GM12878 (cell line): ENCODE data around the gene DUSP22. TPM values are rescaled to one million over a fixed set of nuclear protein-coding genes. Genes with fewer than 3 reads are reported as not detected.

Experiments
- ATAC-seq: fragments of 200-7000 bp; cut with Tn5 transposase; 3 replicates; pipeline ENCODE4 v1.9.1; 2020; ENCODE audit warnings: mild to moderate bottlenecking, moderate library complexity
- BruUV-seq: library from RNA; stranded (reverse); fragments of 400-500 nt; replicated peaks from 2 replicates; lab custom pipeline; 2021; lab: Mats Ljungman, UMichigan
- CTCF ChIA-PET: fragments of 300-600 bp; sonication (Branson Sonifier 250); formaldehyde crosslinking; extraction: SDS; loops from one replicate; lab custom pipeline; 2021; ENCODE audit warnings: inconsistent platforms; lab: Yijun Ruan, JAX
- POLR2A ChIA-PET: fragments of 350-600 bp; formaldehyde crosslinking; extraction: SDS; loops from one replicate; lab custom pipeline; 2021; ENCODE audit warnings: inconsistent platforms; lab: Charles Lee
- RAD21 ChIA-PET: fragments of 300-600 bp; sonication (Branson Sonifier 250); formaldehyde crosslinking; loops from one replicate; lab custom pipeline; 2023; ENCODE audit warnings: antibody characterized with exemption; ENCODE audit not compliant: unreplicated experiment; lab: Charles Lee
- SMC1A ChIA-PET: fragments of 300-600 bp; sonication (Branson Sonifier 250); formaldehyde crosslinking; loops from one replicate; lab custom pipeline; 2023; ENCODE audit not compliant: unreplicated experiment, uncharacterized antibody; lab: Charles Lee
- DNase-seq: peaks from one replicate; pipeline ENCODE4 v3.0.0-alpha.2; 2011; ENCODE audit warnings: low read depth, low spot score
- FAIRE-seq: peaks from 3 replicates; lab custom pipeline; 2011; peaks lifted over from hg19 to GRCh38; lab: Jason Lieb, UNC
- H2AFZ ChIP-seq: 2 replicates; pipeline ENCODE4 v1.6.0; 2011; ENCODE audit warnings: low read depth, low read length, control low read depth; ENCODE audit not compliant: control insufficient read depth
- H3K27ac ChIP-seq: 2 replicates; pipeline ENCODE4 v1.5.1; 2011; ENCODE audit warnings: control low read depth; ENCODE audit not compliant: control insufficient read depth, insufficient read depth
- H3K27me3 ChIP-seq, 2 experiments: replicated peaks in 1 of 2; 2 replicates each; pipeline versions ENCODE4 v1.6.0 to v1.6.1; 2011; ENCODE audit warnings: low read length in 1 of 2; ENCODE audit not compliant: control insufficient read depth in 2 of 2, insufficient read depth in 2 of 2
- H3K36me3 ChIP-seq, 2 experiments: 2 replicates each; pipeline ENCODE4 v1.5.1; 2011; ENCODE audit warnings: low read length in 1 of 2; ENCODE audit not compliant: control insufficient read depth in 2 of 2, insufficient read depth in 2 of 2
- H3K4me1 ChIP-seq: 2 replicates; pipeline ENCODE4 v1.6.1; 2011; ENCODE audit warnings: mild to moderate bottlenecking, low read length, moderate library complexity, mixed read lengths; ENCODE audit not compliant: control insufficient read depth, insufficient read depth
- H3K4me2 ChIP-seq: 2 replicates; pipeline ENCODE4 v1.6.0; 2011; ENCODE audit warnings: control low read depth; ENCODE audit not compliant: control insufficient read depth, insufficient read depth
- H3K4me3 ChIP-seq: fragments of 200-600 bp; sonication (generic); 2 replicates; pipeline ENCODE4 v1.5.1; 2016
- H3K79me2 ChIP-seq: 2 replicates; pipeline ENCODE4 v1.6.0; 2011; ENCODE audit warnings: low read length; ENCODE audit not compliant: control insufficient read depth, insufficient read depth
- H3K9ac ChIP-seq: 2 replicates; pipeline ENCODE4 v1.8.0; 2011; ENCODE audit warnings: low read length, control low read depth, mixed read lengths; ENCODE audit not compliant: control insufficient read depth, insufficient read depth
- H3K9me3 ChIP-seq: replicated peaks from 3 replicates; pipeline ENCODE4 v1.5.1; 2011; ENCODE audit warnings: mild to moderate bottlenecking, low read length; ENCODE audit not compliant: control insufficient read depth, insufficient read depth
- H4K20me1 ChIP-seq: 2 replicates; pipeline ENCODE4 v1.6.0; 2011; ENCODE audit not compliant: control insufficient read depth, insufficient read depth
- NR2C2 ChIP-seq: IDR thresholded peaks from 2 replicates; pipeline ENCODE4 v1.6.1; 2011; ENCODE audit warnings: borderline replicate concordance, low read depth; ENCODE audit not compliant: control insufficient read depth, insufficient read length
- POU2F2 ChIP-seq: IDR thresholded peaks from 3 replicates; pipeline ENCODE4 v1.6.1; 2011; ENCODE audit warnings: low read depth, mild to moderate bottlenecking, low read length, borderline replicate concordance
- RAD21 ChIP-seq: IDR thresholded peaks from 2 replicates; pipeline ENCODE4 v1.6.1; 2011; ENCODE audit warnings: mild to moderate bottlenecking, low read depth, low read length, moderate library complexity; ENCODE audit not compliant: insufficient read depth
- RAD51 ChIP-seq: fragments of 450-650 bp; IDR thresholded peaks from 2 replicates; pipeline ENCODE4 v1.6.1; 2016; ENCODE audit warnings: moderate library complexity, mild to moderate bottlenecking, inconsistent platforms
- SPI1 ChIP-seq: IDR thresholded peaks from 2 replicates; pipeline ENCODE4 v1.6.1; 2011; ENCODE audit warnings: low read depth, mild to moderate bottlenecking, low read length, moderate library complexity, borderline replicate concordance; ENCODE audit not compliant: insufficient read depth
- ZNF384 ChIP-seq: IDR thresholded peaks from 2 replicates; pipeline ENCODE4 v1.6.1; 2012; ENCODE audit warnings: low read depth, mild to moderate bottlenecking, low read length, improper control_type of control experiment, borderline replicate concordance
- WGBS: methylation state at CpG from one replicate; pipeline ENCODE4 v1.1.6; 2016; ENCODE audit warnings: low lambda C conversion rate; ENCODE audit not compliant: insufficient replicate concordance, insufficient coverage; ENCODE audit errors: missing lambda C conversion rate; 5-methylcytosine and 5-hydroxymethylcytosine counted together
- in situ Hi-C: fragments of 300-500 bp; cut with MboI; formaldehyde crosslinking; loops from 9 replicates; pipeline ENCODE4 v1.14.3; 2018; ENCODE audit warnings: mixed read lengths
- intact Hi-C: fragments of 100-400 bp; cut with micrococcal nuclease; formaldehyde crosslinking; loops from one replicate; pipeline ENCODE4 v1.14.2; 2022; ENCODE audit not compliant: unreplicated experiment
- polyA plus RNA-seq, 11 experiments: library from polyadenylated mRNA; depleted of rRNA in 4 of 11; unstranded in 6 of 11; stranded (reverse) in 5 of 11; fragments of >200 nt; fragmentation: Nextera tagmentation in 4 of 11; fragmentation: Illumina TruSeq in 1 of 11; extraction: Ambion mirVana in 4 of 11; extraction: Trizol in 1 of 11; gene quantifications; 1 replicate in 1 of 11; 2 replicates in 10 of 11; pipeline versions ENCODE4 v1.2.1 to v1.2.3, GENCODE V29; 2011 to 2016; ENCODE audit warnings: inconsistent platforms in 2 of 11, missing spikeins in 2 of 11, low read depth in 1 of 11
- total RNA-seq, 4 experiments: library from RNA; depleted of rRNA in 3 of 4; stranded (reverse); fragments of >200 nt in 3 of 4; fragmentation: Illumina TruSeq in 1 of 4; extraction: Trizol in 1 of 4; gene quantifications; 2 replicates each; pipeline versions ENCODE4 v1.2.1 to v1.2.3, GENCODE V29; 2013 to 2021
- TF ChIP-seq, protein P1 (sequence below): fragments of 450-650 bp; formaldehyde crosslinking; IDR thresholded peaks from 2 replicates; pipeline ENCODE4 v1.4.0; 2020; ENCODE audit warnings: mild to moderate bottlenecking, moderate library complexity
- TF ChIP-seq, protein P2 (sequence below): IDR thresholded peaks from 2 replicates; pipeline ENCODE4 v1.6.1; 2012; ENCODE audit warnings: low read depth, low read length, improper control_type of control experiment
- TF ChIP-seq, protein P3 (sequence below): fragments of 450-650 bp; IDR thresholded peaks from 2 replicates; pipeline ENCODE4 v1.6.1; 2017; ENCODE audit warnings: mild to moderate bottlenecking
- TF ChIP-seq, protein P4 (sequence below): IDR thresholded peaks from 2 replicates; pipeline ENCODE4 v1.6.1; 2012; ENCODE audit warnings: low read length, inconsistent platforms

DUSP22 gene
- total and polyA plus RNA-seq, 10 of the 15 experiments (the other 5 are each of a cell fraction or from before 2014, with no cell fraction given), result 78.9 to 156 (median 107) TPM

DNA sequence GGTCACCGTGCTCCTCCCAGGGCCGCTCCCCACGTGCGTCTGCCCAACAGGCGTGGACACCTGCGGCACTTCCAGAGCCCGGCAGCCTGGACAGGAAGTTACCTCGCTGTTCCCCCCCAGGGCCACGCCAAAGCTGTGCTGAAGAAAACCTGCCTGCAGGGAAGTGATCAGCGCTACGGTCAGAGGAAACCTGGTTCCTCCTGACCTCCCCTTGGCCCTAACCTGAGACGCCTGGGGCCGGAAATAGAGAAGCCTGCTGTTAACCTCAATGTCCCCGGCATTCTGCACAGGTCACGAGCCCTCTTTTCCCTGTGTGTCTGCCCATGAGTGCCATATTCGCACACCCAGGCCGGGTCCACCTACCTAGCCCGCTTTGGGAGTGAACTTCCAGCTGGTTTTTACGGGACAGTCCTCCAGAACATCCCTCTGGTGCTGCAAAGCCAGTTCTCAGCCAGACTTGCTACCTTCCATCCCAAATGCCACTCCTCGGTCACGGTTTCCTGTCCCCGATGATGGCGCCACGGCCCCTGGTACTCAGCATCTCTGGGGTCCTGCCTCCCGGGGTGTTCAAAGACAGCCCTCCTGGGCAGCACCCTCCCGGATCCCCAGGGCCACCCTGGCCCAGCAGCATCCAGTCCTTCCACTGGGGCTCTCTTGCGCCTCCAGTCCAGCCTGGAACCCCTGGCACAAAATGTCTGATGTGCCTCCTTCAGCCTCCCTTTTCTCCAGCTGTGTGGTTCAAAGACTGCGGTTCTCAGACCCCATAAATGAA is 87.3 kb downstream of the DUSP22 start (continued):
- TF ChIP-seq, protein P1, sequence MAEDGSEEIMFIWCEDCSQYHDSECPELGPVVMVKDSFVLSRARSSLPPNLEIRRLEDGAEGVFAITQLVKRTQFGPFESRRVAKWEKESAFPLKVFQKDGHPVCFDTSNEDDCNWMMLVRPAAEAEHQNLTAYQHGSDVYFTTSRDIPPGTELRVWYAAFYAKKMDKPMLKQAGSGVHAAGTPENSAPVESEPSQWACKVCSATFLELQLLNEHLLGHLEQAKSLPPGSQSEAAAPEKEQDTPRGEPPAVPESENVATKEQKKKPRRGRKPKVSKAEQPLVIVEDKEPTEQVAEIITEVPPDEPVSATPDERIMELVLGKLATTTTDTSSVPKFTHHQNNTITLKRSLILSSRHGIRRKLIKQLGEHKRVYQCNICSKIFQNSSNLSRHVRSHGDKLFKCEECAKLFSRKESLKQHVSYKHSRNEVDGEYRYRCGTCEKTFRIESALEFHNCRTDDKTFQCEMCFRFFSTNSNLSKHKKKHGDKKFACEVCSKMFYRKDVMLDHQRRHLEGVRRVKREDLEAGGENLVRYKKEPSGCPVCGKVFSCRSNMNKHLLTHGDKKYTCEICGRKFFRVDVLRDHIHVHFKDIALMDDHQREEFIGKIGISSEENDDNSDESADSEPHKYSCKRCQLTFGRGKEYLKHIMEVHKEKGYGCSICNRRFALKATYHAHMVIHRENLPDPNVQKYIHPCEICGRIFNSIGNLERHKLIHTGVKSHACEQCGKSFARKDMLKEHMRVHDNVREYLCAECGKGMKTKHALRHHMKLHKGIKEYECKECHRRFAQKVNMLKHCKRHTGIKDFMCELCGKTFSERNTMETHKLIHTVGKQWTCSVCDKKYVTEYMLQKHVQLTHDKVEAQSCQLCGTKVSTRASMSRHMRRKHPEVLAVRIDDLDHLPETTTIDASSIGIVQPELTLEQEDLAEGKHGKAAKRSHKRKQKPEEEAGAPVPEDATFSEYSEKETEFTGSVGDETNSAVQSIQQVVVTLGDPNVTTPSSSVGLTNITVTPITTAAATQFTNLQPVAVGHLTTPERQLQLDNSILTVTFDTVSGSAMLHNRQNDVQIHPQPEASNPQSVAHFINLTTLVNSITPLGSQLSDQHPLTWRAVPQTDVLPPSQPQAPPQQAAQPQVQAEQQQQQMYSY (CRISPR knock-in tag), result no peak
- TF ChIP-seq, protein P2, sequence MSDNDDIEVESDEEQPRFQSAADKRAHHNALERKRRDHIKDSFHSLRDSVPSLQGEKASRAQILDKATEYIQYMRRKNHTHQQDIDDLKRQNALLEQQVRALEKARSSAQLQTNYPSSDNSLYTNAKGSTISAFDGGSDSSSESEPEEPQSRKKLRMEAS, result no peak
- TF ChIP-seq SPI1, result peak; percentile 69

DNA sequence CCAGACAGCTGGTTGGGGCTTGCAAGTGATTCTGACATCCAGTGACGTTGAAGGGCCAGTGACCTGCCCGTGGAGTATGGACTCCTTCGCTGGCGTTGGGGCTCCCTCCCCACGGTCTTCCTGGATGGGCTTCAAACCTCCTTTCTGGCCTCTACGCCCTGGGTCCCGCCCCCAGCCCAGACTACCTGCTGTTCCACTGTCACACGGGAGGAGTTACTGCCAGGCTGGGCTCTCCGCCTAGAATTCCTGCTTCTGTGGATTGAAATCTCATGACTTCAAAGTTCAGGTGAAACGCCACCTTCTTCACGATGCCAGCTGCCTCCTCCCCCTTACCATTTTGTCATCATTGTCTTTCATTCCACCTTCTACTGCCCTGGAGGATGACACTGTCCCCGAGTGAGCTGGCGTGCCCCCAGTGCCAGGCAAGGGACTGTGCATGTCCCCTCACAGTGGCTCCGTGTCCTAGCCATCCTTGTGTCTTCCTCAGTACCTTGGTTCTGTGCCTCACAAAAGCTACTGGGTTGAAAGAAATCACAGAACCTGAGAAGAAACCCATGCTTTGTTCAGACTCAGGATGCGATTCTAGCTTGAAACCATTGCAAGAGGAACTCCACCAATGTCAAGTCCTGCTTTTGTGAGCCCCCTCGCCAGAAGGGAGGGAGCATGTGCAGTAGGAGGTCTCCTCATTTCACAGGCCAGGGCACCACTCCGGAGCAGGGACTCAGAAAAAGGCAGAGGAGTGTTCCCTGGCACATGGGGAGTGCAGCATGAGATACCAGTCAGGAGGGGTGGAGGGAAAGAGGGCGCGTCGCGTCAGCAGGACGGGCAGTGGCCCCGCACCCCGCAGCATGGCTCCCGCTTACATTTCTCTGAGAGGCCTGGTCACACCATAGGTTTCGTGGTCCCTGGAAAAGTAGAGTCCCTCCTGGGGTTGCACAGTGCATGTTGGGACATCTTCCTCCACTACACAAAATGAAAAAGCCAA is 88.2 kb downstream of the DUSP22 start:
- intact Hi-C loops (no loop called here), in situ Hi-C loops (no loop called here)
- no peak for FAIRE-seq
- no peak for ATAC-seq
- RAD21 ChIA-PET, result no interaction called here
- BruUV-seq, result no TSS peak
- Histone ChIP-seq H3K4me2 (no peak overlapping the region), H3K4me1 (peaks cover 53% of the 10 kb centered on the region), H3K36me3 (no peaks in the 10 kb centered on the region), H3K27ac (no peak overlapping the region), H3K79me2 (no peaks in the 10 kb centered on the region), H3K27me3 (no peaks in the 10 kb centered on the region), H3K4me3 (no peak overlapping the region), H4K20me1 (no peaks in the 10 kb centered on the region), H2AFZ (no peak overlapping the region), H3K9ac (no peak overlapping the region), H3K9me3 (no peaks in the 10 kb centered on the region; the same call in 2 of the 3 replicates)
- CTCF ChIA-PET, result interaction anchor here (0.7 to 1.6 kb wide), 5 partner anchors 10 to 87 kb away, joined by 3 to 4 read pairs (median 3); no protein-coding TSS in a partner anchor
- TF ChIP-seq, protein P3, sequence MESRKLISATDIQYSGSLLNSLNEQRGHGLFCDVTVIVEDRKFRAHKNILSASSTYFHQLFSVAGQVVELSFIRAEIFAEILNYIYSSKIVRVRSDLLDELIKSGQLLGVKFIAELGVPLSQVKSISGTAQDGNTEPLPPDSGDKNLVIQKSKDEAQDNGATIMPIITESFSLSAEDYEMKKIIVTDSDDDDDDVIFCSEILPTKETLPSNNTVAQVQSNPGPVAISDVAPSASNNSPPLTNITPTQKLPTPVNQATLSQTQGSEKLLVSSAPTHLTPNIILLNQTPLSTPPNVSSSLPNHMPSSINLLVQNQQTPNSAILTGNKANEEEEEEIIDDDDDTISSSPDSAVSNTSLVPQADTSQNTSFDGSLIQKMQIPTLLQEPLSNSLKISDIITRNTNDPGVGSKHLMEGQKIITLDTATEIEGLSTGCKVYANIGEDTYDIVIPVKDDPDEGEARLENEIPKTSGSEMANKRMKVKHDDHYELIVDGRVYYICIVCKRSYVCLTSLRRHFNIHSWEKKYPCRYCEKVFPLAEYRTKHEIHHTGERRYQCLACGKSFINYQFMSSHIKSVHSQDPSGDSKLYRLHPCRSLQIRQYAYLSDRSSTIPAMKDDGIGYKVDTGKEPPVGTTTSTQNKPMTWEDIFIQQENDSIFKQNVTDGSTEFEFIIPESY, result no peak
- TF ChIP-seq NR2C2 (no peak), POU2F2 (no peak), RAD51 (no peak), ZNF384 (no peak), RAD21 (no peak)
- TF ChIP-seq, protein P4, sequence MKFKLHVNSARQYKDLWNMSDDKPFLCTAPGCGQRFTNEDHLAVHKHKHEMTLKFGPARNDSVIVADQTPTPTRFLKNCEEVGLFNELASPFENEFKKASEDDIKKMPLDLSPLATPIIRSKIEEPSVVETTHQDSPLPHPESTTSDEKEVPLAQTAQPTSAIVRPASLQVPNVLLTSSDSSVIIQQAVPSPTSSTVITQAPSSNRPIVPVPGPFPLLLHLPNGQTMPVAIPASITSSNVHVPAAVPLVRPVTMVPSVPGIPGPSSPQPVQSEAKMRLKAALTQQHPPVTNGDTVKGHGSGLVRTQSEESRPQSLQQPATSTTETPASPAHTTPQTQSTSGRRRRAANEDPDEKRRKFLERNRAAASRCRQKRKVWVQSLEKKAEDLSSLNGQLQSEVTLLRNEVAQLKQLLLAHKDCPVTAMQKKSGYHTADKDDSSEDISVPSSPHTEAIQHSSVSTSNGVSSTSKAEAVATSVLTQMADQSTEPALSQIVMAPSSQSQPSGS, result no peak
- SMC1A ChIA-PET, result interaction anchor here (0.9 to 1.6 kb wide), 7 partner anchors 8 to 75 kb away, joined by 3 to 5 read pairs (median 3); no protein-coding TSS in a partner anchor
- POLR2A ChIA-PET, result interaction anchor here (0.8 to 1.1 kb wide), 2 partner anchors 12 to 17 kb away, joined by 3 read pairs; partner anchors contain the start of gene IRF4
- 83% methylated on average over 26 of the region's 26 CpGs for WGBS
- no peak for DNase-seq
